GM23338 (cell line): ENCODE measurements around the gene DNAAF8. TPM values are rescaled to one million over a fixed set of nuclear protein-coding genes. Genes with fewer than 3 reads are reported as not detected.

Experiments used
- ATAC-seq: fragments of 200-7000 bp; cut with Tn5 transposase; 3 replicates; pipeline ENCODE4 v1.9.1; 2020
- DNase-seq: peaks from one replicate; pipeline ENCODE4 v3.0.0-alpha.2; 2015; ENCODE audit warnings: low spot score
- H2AFZ ChIP-seq: fragments of 200-600 bp; sonication (generic); 2 replicates; pipeline ENCODE4 v1.8.0; 2016; ENCODE audit warnings: antibody characterized with exemption, mild to moderate bottlenecking, moderate library complexity
- H3F3A ChIP-seq: fragments of 200-600 bp; sonication (generic); replicated peaks from 2 replicates; pipeline ENCODE4 v1.8.0; 2017; ENCODE audit warnings: antibody characterized with exemption, mixed run types, low read depth
- H3K27ac ChIP-seq: fragments of 200-600 bp; sonication (generic); 2 replicates; pipeline ENCODE4 v1.6.1; 2016; ENCODE audit warnings: low read depth
- H3K27me3 ChIP-seq: fragments of 200-600 bp; sonication (generic); 2 replicates; pipeline ENCODE4 v1.8.0; 2016; ENCODE audit warnings: mild to moderate bottlenecking, mixed run types, moderate library complexity; ENCODE audit not compliant: insufficient read depth
- H3K36me3 ChIP-seq: fragments of 200-600 bp; sonication (generic); 2 replicates; pipeline ENCODE4 v1.8.0; 2016; ENCODE audit warnings: mild to moderate bottlenecking; ENCODE audit not compliant: insufficient read depth
- H3K4me1 ChIP-seq: fragments of 200-600 bp; sonication (generic); 2 replicates; pipeline ENCODE4 v1.8.0; 2016; ENCODE audit warnings: mild to moderate bottlenecking, moderate library complexity; ENCODE audit not compliant: insufficient read depth
- H3K4me2 ChIP-seq: fragments of 200-600 bp; sonication (generic); 2 replicates; pipeline ENCODE4 v1.7.1; 2017; ENCODE audit warnings: mixed run types
- H3K4me3 ChIP-seq: fragments of 200-600 bp; sonication (generic); 2 replicates; pipeline ENCODE4 v1.6.1; 2016; ENCODE audit warnings: mixed run types
- H3K79me2 ChIP-seq: fragments of 200-600 bp; sonication (generic); replicated peaks from 2 replicates; pipeline ENCODE4 v1.8.0; 2017; ENCODE audit warnings: mild to moderate bottlenecking; ENCODE audit not compliant: insufficient read depth
- H3K9me2 ChIP-seq: fragments of 200-600 bp; sonication (generic); 2 replicates; pipeline ENCODE4 v1.8.0; 2017; ENCODE audit not compliant: insufficient read depth
- H4K20me1 ChIP-seq: fragments of 200-600 bp; sonication (generic); replicated peaks from 2 replicates; pipeline ENCODE4 v1.8.0; 2017; ENCODE audit warnings: mild to moderate bottlenecking; ENCODE audit not compliant: insufficient read depth
- H3K27ac Mint-ChIP-seq: 2 replicates; pipeline ENCODE4 v1.8.0; 2020; ENCODE audit warnings: inconsistent platforms, mild to moderate bottlenecking, moderate library complexity, mixed read lengths
- H3K27me3 Mint-ChIP-seq: 3 replicates; pipeline ENCODE4 v1.8.0; 2022; ENCODE audit warnings: low read depth, mild to moderate bottlenecking, moderate library complexity, mixed read lengths, inconsistent platforms; ENCODE audit not compliant: insufficient read depth, poor library complexity
- H3K36me3 Mint-ChIP-seq: 3 replicates; pipeline ENCODE4 v1.8.0; 2021; ENCODE audit warnings: low read depth, mild to moderate bottlenecking, inconsistent platforms, moderate library complexity, mixed read lengths
- H3K4me1 Mint-ChIP-seq: 3 replicates; pipeline ENCODE4 v1.8.0; 2020; ENCODE audit warnings: mild to moderate bottlenecking, inconsistent platforms, mixed read lengths
- H3K4me3 Mint-ChIP-seq: 3 replicates; pipeline ENCODE4 v1.8.0; 2021; ENCODE audit warnings: moderate library complexity, mild to moderate bottlenecking, inconsistent platforms, mixed read lengths
- H3K9me3 Mint-ChIP-seq: 3 replicates; pipeline ENCODE4 v1.8.0; 2020; ENCODE audit warnings: moderate library complexity, mild to moderate bottlenecking, inconsistent platforms, mixed read lengths
- CREB1 ChIP-seq: fragments of 250-450 bp; sonication (Bioruptor Pico); IDR thresholded peaks from 2 replicates; pipeline ENCODE4 v1.5.0; 2020; ENCODE audit warnings: low read depth, mild to moderate bottlenecking, moderate library complexity
- EZH2phosphoT487 ChIP-seq: fragments of 200-600 bp; sonication (generic); IDR thresholded peaks from one replicate; pipeline ENCODE4 v1.8.1; 2018; ENCODE audit warnings: antibody characterized with exemption; ENCODE audit not compliant: unreplicated experiment
- POLR2AphosphoS5 ChIP-seq: IDR thresholded peaks from 2 replicates; pipeline ENCODE4 v1.6.1; 2016; ENCODE audit warnings: antibody characterized with exemption, low read depth
- STAT1 ChIP-seq: IDR thresholded peaks from one replicate; pipeline ENCODE4 v1.6.1; 2016; ENCODE audit warnings: antibody characterized with exemption; ENCODE audit not compliant: unreplicated experiment
- polyA plus RNA-seq: library from polyadenylated mRNA; unstranded; fragments of >200 nt; fragmentation: Nextera tagmentation; extraction: Ambion mirVana; gene quantifications from 2 replicates; pipeline ENCODE4 v1.2.1, GENCODE V29; 2016
- total RNA-seq: library from RNA; depleted of rRNA; stranded (reverse); fragments of >200 nt; shearing (Covaris generic); gene quantifications from 2 replicates; pipeline ENCODE4 v1.2.3, GENCODE V29; 2014
- TF ChIP-seq, protein P1 (sequence below): IDR thresholded peaks from 2 replicates; pipeline ENCODE4 v1.6.1; 2016; ENCODE audit warnings: antibody characterized with exemption
- TF ChIP-seq, protein P2 (sequence below): fragments of 250-450 bp; sonication (Bioruptor Pico); IDR thresholded peaks from 2 replicates; pipeline ENCODE4 v1.5.0; 2020; ENCODE audit warnings: mild to moderate bottlenecking, moderate library complexity

Gene DNAAF8
- total and polyA plus RNA-seq, 2 experiments from 2014 or later, result 0.34 to 1.3 TPM

DNA sequence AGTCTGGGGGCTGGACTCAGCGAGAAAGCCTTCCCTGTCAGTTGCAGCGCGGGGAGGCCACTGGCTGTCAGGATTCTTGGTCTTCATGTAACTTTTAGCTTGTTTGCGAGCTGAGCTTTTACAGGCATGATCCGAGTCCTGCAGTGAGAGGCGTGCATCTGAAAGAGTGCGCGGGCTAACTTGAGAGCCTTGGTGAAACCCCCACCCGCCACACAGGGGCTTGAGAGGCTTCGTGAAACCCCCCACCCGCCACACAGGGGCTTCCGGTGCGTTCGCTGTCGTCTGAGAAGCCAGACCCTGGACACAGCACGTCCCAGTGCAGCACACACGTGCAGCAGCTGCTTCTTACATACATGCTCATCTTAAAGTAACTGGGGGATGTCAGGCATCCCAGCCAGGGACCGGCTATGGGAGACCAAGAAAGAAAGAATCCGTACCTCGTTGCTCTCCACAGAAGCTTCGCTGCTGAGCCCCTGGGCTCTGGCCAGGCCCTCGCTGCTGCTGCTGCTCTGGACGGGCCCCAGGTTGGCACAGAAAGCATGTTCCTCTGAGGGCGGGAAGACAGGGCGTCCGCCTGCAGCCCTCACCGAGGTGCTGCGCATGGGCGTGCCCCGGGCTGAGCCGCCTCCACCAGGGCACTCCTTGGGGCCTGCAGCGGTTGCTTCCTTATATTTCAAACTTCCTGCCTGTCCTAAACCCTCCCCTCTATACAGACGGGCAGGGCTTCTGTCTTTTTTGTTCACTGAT, 33.2 kb upstream of the DNAAF8 start (continued):
- TF ChIP-seq, protein P1, sequence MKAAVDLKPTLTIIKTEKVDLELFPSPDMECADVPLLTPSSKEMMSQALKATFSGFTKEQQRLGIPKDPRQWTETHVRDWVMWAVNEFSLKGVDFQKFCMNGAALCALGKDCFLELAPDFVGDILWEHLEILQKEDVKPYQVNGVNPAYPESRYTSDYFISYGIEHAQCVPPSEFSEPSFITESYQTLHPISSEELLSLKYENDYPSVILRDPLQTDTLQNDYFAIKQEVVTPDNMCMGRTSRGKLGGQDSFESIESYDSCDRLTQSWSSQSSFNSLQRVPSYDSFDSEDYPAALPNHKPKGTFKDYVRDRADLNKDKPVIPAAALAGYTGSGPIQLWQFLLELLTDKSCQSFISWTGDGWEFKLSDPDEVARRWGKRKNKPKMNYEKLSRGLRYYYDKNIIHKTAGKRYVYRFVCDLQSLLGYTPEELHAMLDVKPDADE, result no peak
- TF ChIP-seq, protein P2, sequence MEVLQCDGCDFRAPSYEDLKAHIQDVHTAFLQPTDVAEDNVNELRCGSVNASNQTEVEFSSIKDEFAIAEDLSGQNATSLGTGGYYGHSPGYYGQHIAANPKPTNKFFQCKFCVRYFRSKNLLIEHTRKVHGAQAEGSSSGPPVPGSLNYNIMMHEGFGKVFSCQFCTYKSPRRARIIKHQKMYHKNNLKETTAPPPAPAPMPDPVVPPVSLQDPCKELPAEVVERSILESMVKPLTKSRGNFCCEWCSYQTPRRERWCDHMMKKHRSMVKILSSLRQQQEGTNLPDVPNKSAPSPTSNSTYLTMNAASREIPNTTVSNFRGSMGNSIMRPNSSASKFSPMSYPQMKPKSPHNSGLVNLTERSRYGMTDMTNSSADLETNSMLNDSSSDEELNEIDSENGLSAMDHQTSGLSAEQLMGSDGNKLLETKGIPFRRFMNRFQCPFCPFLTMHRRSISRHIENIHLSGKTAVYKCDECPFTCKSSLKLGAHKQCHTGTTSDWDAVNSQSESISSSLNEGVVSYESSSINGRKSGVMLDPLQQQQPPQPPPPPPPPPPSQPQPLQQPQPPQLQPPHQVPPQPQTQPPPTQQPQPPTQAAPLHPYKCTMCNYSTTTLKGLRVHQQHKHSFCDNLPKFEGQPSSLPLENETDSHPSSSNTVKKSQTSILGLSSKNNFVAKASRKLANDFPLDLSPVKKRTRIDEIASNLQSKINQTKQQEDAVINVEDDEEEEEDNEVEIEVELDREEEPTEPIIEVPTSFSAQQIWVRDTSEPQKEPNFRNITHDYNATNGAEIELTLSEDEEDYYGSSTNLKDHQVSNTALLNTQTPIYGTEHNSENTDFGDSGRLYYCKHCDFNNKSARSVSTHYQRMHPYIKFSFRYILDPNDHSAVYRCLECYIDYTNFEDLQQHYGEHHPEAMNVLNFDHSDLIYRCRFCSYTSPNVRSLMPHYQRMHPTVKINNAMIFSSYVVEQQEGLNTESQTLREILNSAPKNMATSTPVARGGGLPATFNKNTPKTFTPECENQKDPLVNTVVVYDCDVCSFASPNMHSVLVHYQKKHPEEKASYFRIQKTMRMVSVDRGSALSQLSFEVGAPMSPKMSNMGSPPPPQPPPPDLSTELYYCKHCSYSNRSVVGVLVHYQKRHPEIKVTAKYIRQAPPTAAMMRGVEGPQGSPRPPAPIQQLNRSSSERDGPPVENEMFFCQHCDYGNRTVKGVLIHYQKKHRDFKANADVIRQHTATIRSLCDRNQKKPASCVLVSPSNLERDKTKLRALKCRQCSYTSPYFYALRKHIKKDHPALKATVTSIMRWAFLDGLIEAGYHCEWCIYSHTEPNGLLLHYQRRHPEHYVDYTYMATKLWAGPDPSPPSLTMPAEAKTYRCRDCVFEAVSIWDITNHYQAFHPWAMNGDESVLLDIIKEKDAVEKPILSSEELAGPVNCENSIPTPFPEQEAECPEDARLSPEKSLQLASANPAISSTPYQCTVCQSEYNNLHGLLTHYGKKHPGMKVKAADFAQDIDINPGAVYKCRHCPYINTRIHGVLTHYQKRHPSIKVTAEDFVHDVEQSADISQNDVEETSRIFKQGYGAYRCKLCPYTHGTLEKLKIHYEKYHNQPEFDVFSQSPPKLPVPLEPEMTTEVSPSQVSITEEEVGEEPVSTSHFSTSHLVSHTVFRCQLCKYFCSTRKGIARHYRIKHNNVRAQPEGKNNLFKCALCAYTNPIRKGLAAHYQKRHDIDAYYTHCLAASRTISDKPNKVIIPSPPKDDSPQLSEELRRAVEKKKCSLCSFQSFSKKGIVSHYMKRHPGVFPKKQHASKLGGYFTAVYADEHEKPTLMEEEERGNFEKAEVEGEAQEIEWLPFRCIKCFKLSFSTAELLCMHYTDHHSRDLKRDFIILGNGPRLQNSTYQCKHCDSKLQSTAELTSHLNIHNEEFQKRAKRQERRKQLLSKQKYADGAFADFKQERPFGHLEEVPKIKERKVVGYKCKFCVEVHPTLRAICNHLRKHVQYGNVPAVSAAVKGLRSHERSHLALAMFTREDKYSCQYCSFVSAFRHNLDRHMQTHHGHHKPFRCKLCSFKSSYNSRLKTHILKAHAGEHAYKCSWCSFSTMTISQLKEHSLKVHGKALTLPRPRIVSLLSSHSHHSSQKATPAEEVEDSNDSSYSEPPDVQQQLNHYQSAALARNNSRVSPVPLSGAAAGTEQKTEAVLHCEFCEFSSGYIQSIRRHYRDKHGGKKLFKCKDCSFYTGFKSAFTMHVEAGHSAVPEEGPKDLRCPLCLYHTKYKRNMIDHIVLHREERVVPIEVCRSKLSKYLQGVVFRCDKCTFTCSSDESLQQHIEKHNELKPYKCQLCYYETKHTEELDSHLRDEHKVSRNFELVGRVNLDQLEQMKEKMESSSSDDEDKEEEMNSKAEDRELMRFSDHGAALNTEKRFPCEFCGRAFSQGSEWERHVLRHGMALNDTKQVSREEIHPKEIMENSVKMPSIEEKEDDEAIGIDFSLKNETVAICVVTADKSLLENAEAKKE, result no peak
- no peak for TF ChIP-seq STAT1

DNA sequence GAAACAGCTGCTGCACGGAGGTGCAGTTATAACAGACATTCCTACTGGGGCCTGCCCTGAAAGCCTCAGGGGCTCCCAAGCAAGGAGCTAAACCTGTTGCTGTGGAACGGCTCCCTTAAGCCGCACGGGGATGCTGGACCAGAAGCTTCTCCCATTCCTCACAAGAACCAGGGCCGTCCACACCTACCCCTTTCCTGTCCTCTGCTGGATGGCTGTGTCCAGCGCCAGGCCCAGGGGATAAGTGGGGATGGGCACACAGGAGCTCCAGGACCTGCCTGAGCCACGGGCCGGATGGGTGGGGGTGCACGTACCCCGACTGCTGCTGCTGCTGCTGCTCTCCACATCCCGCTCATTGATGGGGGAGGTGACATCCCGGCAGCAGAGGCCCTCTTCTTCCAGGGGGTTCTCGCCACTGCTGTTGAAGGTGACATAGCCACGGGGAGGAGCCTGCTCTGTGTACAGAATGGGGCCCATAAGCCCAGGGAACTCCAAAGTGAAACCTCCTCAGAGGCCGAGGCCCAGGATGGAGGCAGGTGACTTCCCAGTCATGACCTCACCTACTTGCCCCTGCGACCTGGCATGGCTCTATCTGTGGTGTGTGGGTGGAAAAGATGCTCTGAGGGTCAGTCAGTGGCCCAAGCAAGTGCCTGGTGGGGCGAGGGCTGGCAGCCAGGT, 32.4 kb upstream of the DNAAF8 start:
- Histone ChIP-seq H3K79me2 (no peaks in the 10 kb centered on the region), H3F3A (peaks cover 5% of the 10 kb centered on the region), H4K20me1 (peaks cover 5% of the 10 kb centered on the region; the same call in 1 of the 2 replicates), H3K27ac (no peak overlapping the region), H3K9me2 (no peaks in the 10 kb centered on the region), H3K4me1 (no peaks in the 10 kb centered on the region), H2AFZ (no peak overlapping the region), H3K4me2 (no peak overlapping the region), H3K27me3 (no peaks in the 10 kb centered on the region), H3K36me3 (peaks cover 15% of the 10 kb centered on the region), H3K4me3 (no peak overlapping the region)
- Mint-ChIP-seq H3K36me3 (peaks cover 50% of the 10 kb centered on the region), H3K9me3 (no peaks in the 10 kb centered on the region; the same call in 2 of the 3 replicates), H3K4me3 (no peak overlapping the region), H3K27me3 (peaks cover 6% of the 10 kb centered on the region), H3K4me1 (no peaks in the 10 kb centered on the region), H3K27ac (no peak overlapping the region)
- ATAC-seq (no peak), DNase-seq (no peak)
- TF ChIP-seq, protein P2, result no peak
- TF ChIP-seq CREB1 (CRISPR knock-in tag) (no peak), POLR2AphosphoS5 (no peak), EZH2phosphoT487 (no peak)
